Upper lobe of right lung (tissue), 1 donor: ENCODE results near the gene ZNF155. TPM values are rescaled to one million over a fixed set of nuclear protein-coding genes. Genes with fewer than 3 reads are reported as not detected.

Source experiments
- ATAC-seq: fragments of 200-7000 bp; cut with Tn5 transposase; one replicate; pipeline ENCODE4 v1.9.1; 2020; ENCODE audit warnings: mild to moderate bottlenecking, moderate library complexity
- DNase-seq: peaks from one replicate; pipeline ENCODE4 v3.0.0-alpha.2; 2020
- H3K27ac ChIP-seq: fragments of 200-600 bp; one replicate; pipeline ENCODE4 v1.8.0; 2022
- H3K27me3 ChIP-seq: fragments of 200-600 bp; one replicate; pipeline ENCODE4 v1.8.0; 2022; ENCODE audit warnings: mild to moderate bottlenecking
- H3K36me3 ChIP-seq: fragments of 200-600 bp; one replicate; pipeline ENCODE4 v1.8.0; 2022
- H3K4me1 ChIP-seq: fragments of 200-600 bp; one replicate; pipeline ENCODE4 v1.8.0; 2022
- H3K4me3 ChIP-seq: fragments of 200-600 bp; one replicate; pipeline ENCODE4 v1.8.0; 2022; ENCODE audit warnings: mild to moderate bottlenecking
- H3K9me3 ChIP-seq: fragments of 200-600 bp; one replicate; pipeline ENCODE4 v1.8.0; 2022
- intact Hi-C: fragments of 100-400 bp; cut with DNase I; formaldehyde crosslinking; loops from one replicate; pipeline ENCODE4 v1.11.0; 2022
- total RNA-seq: library from RNA; stranded (reverse); fragmentation: NEBNext Ultra II Directional; extraction: Animal tissue kit (Norgen Biotek cat#: 25700); gene quantifications from one replicate; pipeline ENCODE4 v1.2.1, GENCODE V29; 2021
- TF ChIP-seq, protein P1 (sequence below): fragments of 200-600 bp; IDR thresholded peaks from one replicate; pipeline ENCODE4 v1.8.0; 2022; ENCODE audit warnings: antibody characterized with exemption
- donor health status: DM: no; HTN: yes; CAD: no; lungs with severe emphysema.

Gene ZNF155
- total RNA-seq, 1 donor from 2014 or later = 8.7 TPM

DNA sequence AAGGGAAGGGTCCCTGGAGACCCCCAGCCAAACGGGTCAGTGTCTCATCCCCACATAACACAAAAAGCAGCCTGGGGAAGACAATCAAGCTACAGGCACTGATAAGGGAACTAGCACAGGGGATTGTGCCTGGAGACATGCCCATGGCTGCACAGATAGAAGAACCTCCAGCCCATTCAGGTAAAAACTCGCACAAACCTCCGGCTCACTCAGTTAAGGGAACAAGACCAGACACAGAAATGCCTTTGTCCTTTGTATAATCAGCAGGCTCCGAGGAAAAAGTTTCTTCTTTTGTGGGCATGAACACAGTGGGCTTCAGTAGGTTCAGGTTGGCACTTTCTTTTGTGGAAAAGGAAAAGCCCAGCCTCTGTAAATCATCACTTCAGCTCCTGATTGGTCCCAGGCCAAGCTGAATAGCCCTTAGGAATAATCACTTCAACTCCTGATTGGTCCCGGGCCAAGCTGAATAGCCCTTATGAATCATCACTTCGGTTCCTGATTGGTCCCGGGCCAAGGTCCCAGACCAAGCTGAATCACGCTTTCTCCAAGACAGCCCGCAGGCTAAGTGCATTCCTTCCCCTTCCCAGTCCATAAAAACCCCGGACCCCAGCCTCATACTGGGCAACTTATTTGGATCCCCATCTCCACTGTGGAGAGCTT lies 13.8 kb downstream of the ZNF155 start:
- Histone ChIP-seq H3K27ac (no peak overlapping the region), H3K4me1 (peaks cover 4% of the 10 kb centered on the region), H3K4me3 (no peak overlapping the region), H3K27me3 (no peaks in the 10 kb centered on the region), H3K36me3 (peaks cover 41% of the 10 kb centered on the region), H3K9me3 (peaks cover 10% of the 10 kb centered on the region)
- DNase-seq = no peak
- intact Hi-C loops = no loop called here
- TF ChIP-seq, protein P1, sequence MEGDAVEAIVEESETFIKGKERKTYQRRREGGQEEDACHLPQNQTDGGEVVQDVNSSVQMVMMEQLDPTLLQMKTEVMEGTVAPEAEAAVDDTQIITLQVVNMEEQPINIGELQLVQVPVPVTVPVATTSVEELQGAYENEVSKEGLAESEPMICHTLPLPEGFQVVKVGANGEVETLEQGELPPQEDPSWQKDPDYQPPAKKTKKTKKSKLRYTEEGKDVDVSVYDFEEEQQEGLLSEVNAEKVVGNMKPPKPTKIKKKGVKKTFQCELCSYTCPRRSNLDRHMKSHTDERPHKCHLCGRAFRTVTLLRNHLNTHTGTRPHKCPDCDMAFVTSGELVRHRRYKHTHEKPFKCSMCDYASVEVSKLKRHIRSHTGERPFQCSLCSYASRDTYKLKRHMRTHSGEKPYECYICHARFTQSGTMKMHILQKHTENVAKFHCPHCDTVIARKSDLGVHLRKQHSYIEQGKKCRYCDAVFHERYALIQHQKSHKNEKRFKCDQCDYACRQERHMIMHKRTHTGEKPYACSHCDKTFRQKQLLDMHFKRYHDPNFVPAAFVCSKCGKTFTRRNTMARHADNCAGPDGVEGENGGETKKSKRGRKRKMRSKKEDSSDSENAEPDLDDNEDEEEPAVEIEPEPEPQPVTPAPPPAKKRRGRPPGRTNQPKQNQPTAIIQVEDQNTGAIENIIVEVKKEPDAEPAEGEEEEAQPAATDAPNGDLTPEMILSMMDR = no peak
- no peak for ATAC-seq

DNA sequence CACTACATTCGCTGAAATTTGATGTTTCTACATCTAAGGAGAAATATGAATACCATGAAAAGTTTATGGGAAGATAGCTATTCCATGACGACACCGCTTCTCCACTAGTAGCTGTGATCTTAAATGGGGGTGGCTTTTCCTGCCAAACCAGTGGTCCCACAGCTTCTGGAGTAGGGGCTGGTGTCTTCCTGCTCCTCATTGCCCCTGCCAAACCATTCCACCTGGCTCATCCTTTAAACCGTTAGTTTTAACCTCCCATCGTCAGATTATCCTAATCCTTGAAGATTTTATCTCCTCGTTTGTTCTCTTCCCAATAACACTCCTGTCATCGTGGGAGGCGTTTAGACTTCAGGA lies 18.2 kb downstream of the ZNF155 start:
- intact Hi-C loops = no loop called here

DNA sequence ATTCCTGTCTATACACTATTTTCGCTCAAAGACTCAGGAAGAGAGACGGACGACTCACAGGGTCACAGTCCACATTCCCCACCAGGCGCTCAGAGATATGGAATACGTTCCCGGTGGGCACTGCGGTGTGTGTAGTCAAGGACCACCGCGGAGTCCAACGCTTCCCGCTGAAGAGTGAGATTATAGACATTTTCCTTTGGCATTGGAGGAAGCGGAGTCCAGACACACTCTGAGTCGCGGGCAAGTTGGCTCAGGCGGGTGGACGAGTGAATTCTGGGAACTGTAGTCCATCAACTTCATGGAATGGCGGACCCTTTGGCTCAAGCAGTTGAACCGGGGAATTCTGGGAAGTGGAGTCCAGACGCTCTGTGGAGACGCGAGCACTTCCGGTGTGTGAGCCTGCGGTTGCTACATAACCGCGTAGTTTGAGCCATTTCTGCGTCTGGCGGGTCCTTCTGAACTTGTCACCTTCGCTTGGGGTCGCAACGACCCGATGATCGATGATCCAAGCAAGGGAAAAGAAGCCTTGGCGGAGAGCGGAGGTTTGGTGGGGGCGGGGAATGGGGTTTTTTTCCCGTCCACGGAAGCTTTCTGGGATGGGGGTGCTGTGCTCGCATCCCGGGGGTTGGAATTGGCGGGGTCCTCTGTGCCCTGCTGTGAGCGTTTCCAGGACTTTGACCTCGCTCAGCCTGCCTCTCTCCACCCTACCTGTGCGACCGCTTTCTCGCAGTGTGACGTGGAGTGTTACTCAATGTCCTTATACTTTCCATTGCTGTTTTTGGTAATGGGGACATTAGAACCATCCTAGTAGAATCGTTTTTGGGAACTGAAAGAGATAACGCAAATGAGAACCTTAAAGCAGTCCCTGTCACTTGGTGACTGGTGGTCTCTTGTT lies 18.8 kb downstream of the ZNF155 start, which contains the start of gene ZNF230:
TSS of gene ZNF230 (plus strand) at position 392 of the 895 bp plus-strand sequence. CDS start 4,122 bp downstream, outside the sequence.
- ATAC-seq = peak; percentile 100
- H3K27ac ChIP-seq = peak within 1 kb of the TSS; percentile 81
- H3K9me3 ChIP-seq = no peaks in the 10 kb centered on the region
- H3K4me3 ChIP-seq = peak within 1 kb of the TSS; percentile 87
- H3K27me3 ChIP-seq = no peaks in the 10 kb centered on the region
- peaks cover 13% of the 10 kb centered on the region for H3K4me1 ChIP-seq
- peak; percentile 90 for DNase-seq
- TF ChIP-seq, protein P1 = no peak
- H3K36me3 ChIP-seq = peaks cover 4% of the 10 kb centered on the region
- intact Hi-C loops = no loop called here

More for the DNA sequence above, 18.2 kb downstream of the ZNF155 start:
- H3K27me3 ChIP-seq = no peaks in the 10 kb centered on the region
- peaks cover 2% of the 10 kb centered on the region for H3K9me3 ChIP-seq
- no peaks in the 10 kb centered on the region for H3K36me3 ChIP-seq
- TF ChIP-seq, protein P1 = no peak
- peaks cover 13% of the 10 kb centered on the region for H3K4me1 ChIP-seq
- peak overlapping the region; percentile 87 for H3K4me3 ChIP-seq
- ATAC-seq (no peak), DNase-seq (no peak)
- peak overlapping the region; percentile 81 for H3K27ac ChIP-seq

DNA sequence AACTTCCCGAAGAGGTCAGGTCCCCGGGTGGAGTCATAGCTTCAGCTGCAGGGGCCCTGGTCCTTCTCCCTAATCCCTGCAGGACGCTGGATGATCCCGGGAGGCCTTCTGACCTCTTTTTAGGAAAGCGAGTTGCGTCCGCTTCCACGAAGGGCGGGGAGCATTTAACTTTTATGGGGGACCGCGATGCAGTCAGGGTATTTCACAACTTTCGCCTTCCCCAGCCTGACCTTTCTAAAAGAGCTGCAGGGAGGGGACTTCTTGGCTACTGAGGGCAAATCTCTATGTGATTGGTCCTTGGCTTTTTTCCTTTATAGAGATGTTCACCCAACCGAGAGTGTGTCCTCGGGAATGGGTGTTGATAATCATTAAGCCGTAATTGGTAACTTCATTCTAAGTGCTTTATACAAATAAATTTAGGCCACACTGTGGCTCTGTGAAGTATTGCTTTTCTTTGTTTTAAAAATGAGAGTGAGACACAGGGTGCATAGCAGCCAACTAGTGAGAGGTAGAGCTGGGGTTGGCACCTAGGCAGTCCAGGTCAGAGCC lies 19.5 kb downstream of the ZNF155 start:
- Histone ChIP-seq H3K4me1 (peaks cover 13% of the 10 kb centered on the region), H3K27me3 (no peaks in the 10 kb centered on the region), H3K9me3 (no peaks in the 10 kb centered on the region), H3K4me3 (peak overlapping the region; percentile 87), H3K27ac (peak overlapping the region; percentile 81), H3K36me3 (peaks cover 10% of the 10 kb centered on the region)
- TF ChIP-seq, protein P1 = no peak
- intact Hi-C loops = no loop called here
- ATAC-seq (no peak), DNase-seq (peak; percentile 57)

DNA sequence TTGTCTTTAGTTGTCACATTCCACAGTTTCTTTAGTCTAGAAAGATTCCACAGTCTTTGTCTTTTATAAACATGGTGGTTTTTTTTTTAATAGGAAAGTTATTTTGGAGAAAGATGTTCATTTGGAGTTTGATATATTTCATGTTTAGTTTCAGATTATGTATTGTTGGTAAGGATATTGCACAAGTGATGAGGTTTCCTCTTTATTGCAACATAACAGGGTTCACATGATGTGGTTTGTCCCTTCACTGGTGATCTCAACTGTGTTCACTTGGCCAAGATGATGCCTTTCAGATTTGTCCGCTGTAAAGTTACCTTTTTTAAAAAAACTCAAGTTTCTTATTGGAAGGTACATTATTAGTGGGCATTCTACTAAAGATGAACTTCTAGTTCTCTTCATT lies 22.0 kb downstream of the ZNF155 start:
- intact Hi-C loops = no loop called here
- DNase-seq (no peak), ATAC-seq (no peak)
- Histone ChIP-seq H3K4me1 (peaks cover 13% of the 10 kb centered on the region), H3K36me3 (peaks cover 35% of the 10 kb centered on the region), H3K27me3 (no peaks in the 10 kb centered on the region), H3K4me3 (no peak overlapping the region), H3K9me3 (peaks cover 20% of the 10 kb centered on the region), H3K27ac (no peak overlapping the region)
- TF ChIP-seq, protein P1 = no peak
